ENCODE data around the gene SLC29A3. TPM values are rescaled to one million over a fixed set of nuclear protein-coding genes. Genes with fewer than 3 reads are reported as not detected.
A peak's percentile ranks its signal among the peaks of the same experiment; 100 is the strongest.

SLC29A3 gene
- total RNA-seq, 3 donors from 2014 or later (not counting 1 experiment from before 2014, with no cell fraction given): 4.0 to 6.6 (median 5.3) TPM

DNA sequence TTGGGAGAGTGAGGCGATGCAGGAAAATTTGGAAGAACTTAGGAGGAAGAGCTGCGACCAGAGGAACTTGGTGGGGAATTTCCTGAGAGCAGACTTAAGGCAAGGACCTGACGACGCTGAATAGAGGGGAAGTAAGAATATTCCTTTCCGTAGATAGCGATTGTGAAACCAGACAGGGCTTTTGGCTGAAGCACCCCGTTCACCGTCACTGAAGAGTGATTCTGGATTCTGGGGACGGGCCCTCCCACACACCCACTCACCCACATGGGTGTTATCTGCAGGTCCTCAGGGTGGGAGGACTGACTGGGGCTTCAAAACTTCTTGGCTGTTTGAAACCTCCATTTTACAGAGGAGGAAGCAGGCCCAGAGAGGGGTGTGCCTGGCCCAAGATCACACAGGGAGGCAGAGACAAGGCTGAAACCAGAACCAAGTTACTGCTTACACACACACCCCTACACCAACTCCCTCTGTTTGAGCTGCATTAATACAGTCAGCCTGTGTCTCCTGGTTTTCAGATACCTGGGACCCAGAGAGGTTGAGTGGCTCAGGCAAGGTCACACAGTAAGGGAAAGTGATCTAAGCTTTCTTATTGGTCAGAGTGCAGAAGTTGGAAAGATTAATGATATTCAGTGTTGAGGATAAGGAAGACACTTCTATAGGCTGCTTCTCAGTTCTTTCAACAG is 40.4 kb downstream of the SLC29A3 start:
- intact Hi-C loops (cut with micrococcal nuclease): no loop called here
- Histone ChIP-seq H3K4me1 (ENCODE audit: control insufficient read depth, insufficient read depth, low read length) (peaks cover 20% of the 10 kb centered on the region), H3K27ac (ENCODE audit: low read length) (peak overlapping the region; percentile 3), H3K36me3 (ENCODE audit: control insufficient read depth, insufficient read depth, low read length) (peaks cover 30% of the 10 kb centered on the region), H3K9me3 (ENCODE audit: control insufficient read depth, insufficient read depth, low read length) (no peaks in the 10 kb centered on the region), H3K27me3 (ENCODE audit: control insufficient read depth, insufficient read depth, low read length) (no peaks in the 10 kb centered on the region), H3K4me3 (ENCODE audit: low read length) (no peak overlapping the region)
- TF ChIP-seq, protein P1, sequence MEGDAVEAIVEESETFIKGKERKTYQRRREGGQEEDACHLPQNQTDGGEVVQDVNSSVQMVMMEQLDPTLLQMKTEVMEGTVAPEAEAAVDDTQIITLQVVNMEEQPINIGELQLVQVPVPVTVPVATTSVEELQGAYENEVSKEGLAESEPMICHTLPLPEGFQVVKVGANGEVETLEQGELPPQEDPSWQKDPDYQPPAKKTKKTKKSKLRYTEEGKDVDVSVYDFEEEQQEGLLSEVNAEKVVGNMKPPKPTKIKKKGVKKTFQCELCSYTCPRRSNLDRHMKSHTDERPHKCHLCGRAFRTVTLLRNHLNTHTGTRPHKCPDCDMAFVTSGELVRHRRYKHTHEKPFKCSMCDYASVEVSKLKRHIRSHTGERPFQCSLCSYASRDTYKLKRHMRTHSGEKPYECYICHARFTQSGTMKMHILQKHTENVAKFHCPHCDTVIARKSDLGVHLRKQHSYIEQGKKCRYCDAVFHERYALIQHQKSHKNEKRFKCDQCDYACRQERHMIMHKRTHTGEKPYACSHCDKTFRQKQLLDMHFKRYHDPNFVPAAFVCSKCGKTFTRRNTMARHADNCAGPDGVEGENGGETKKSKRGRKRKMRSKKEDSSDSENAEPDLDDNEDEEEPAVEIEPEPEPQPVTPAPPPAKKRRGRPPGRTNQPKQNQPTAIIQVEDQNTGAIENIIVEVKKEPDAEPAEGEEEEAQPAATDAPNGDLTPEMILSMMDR (IDR thresholded peaks at IDR 0.05): no peak
- Mint-ChIP-seq H3K9me3 (no peaks in the 10 kb centered on the region), H3K27ac (no peak overlapping the region), H3K27me3 (ENCODE audit: low read depth in 2 of 2) (no peaks in the 10 kb centered on the region), H3K36me3 (no peaks in the 10 kb centered on the region), H3K4me3 (no peak overlapping the region), H3K4me1 (peaks cover 0 to 5% of the 10 kb centered on the region in 2 donors)
- 59% methylated on average over 9 of the region's 9 CpGs for WGBS (ENCODE audit: insufficient coverage)
- DNase-seq (no peak), ATAC-seq (peak in 1 of 3 donors; percentile 36)

DNA sequence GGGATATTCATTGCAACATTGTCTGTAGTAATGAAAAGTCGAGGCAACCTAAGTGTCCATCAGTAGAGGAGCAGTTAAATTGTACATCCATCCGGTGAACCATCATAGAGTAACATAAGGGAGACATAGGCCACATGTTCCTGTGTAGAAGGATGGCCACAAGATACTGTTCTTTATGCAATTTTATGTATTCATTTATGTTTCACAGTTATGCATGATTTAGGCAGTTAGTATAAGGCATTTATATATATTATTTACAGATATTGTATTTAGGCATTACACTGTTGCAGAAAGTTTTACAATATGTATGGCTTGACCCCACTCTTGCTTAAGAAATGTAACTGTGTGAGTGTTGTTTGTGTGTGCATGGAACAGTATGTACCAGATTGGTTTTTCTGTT is 41.7 kb downstream of the SLC29A3 start:
- no peaks in the 10 kb centered on the region for H3K36me3 Mint-ChIP-seq
- Histone ChIP-seq H3K27me3 (ENCODE audit: control insufficient read depth, insufficient read depth, low read length) (no peaks in the 10 kb centered on the region), H3K27ac (ENCODE audit: low read length) (no peak overlapping the region), H3K36me3 (ENCODE audit: control insufficient read depth, insufficient read depth, low read length) (peaks cover 29% of the 10 kb centered on the region), H3K4me3 (ENCODE audit: low read length) (no peak overlapping the region), H3K9me3 (ENCODE audit: control insufficient read depth, insufficient read depth, low read length) (no peaks in the 10 kb centered on the region), H3K4me1 (ENCODE audit: control insufficient read depth, insufficient read depth, low read length) (peaks cover 20% of the 10 kb centered on the region)
- TF ChIP-seq, protein P1 (IDR thresholded peaks at IDR 0.05): no peak
- no peaks in the 10 kb centered on the region for H3K9me3 Mint-ChIP-seq
- ATAC-seq (no peak), DNase-seq (no peak)
- 89% methylated on average over 2 of the region's 2 CpGs for WGBS (ENCODE audit: insufficient coverage)
- H3K27ac Mint-ChIP-seq: no peak overlapping the region
- H3K27me3 Mint-ChIP-seq (ENCODE audit: low read depth in 2 of 2): no peaks in the 10 kb centered on the region
- intact Hi-C loops (cut with micrococcal nuclease): no loop called here
- no peak overlapping the region for H3K4me3 Mint-ChIP-seq
- H3K4me1 Mint-ChIP-seq: peaks cover 0 to 5% of the 10 kb centered on the region in 2 donors

DNA sequence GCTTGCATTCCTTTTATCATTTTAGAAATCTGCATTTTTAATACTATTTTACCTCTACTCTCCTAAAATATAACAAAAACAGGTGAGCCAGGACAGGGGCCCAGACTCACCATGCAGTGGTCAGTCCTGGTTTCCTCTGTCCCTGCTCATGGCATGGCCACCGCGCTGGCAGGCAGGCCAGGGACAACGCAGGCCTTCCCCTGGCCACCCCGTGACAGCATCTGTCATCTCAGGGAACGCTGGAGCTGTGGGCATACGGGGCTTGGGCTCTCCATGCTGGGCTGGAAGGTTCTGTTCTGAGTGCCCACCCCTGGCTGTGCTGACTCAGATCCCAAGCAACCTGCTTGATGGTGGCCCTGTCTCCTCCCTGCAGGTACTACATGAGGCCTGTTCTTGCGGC is 42.5 kb downstream of the SLC29A3 start:
- Mint-ChIP-seq H3K4me1 (peaks cover 0 to 5% of the 10 kb centered on the region in 2 donors), H3K9me3 (no peaks in the 10 kb centered on the region), H3K36me3 (no peaks in the 10 kb centered on the region), H3K27ac (no peak overlapping the region), H3K4me3 (no peak overlapping the region), H3K27me3 (ENCODE audit: low read depth in 2 of 2) (no peaks in the 10 kb centered on the region)
- no peaks in the 10 kb centered on the region for H3K9me3 ChIP-seq (ENCODE audit: control insufficient read depth, insufficient read depth, low read length)
- WGBS (ENCODE audit: insufficient coverage): 95% methylated on average over 7 of the region's 7 CpGs
- H3K4me3 ChIP-seq (ENCODE audit: low read length): no peak overlapping the region
- DNase-seq: no peak
- H3K27ac ChIP-seq (ENCODE audit: low read length): no peak overlapping the region
- H3K27me3 ChIP-seq (ENCODE audit: control insufficient read depth, insufficient read depth, low read length): no peaks in the 10 kb centered on the region
- H3K4me1 ChIP-seq (ENCODE audit: control insufficient read depth, insufficient read depth, low read length): peaks cover 20% of the 10 kb centered on the region
- intact Hi-C loops (cut with micrococcal nuclease): no loop called here
- TF ChIP-seq, protein P1 (IDR thresholded peaks at IDR 0.05): no peak
- peaks cover 24% of the 10 kb centered on the region for H3K36me3 ChIP-seq (ENCODE audit: control insufficient read depth, insufficient read depth, low read length)
- ATAC-seq: no peak

DNA sequence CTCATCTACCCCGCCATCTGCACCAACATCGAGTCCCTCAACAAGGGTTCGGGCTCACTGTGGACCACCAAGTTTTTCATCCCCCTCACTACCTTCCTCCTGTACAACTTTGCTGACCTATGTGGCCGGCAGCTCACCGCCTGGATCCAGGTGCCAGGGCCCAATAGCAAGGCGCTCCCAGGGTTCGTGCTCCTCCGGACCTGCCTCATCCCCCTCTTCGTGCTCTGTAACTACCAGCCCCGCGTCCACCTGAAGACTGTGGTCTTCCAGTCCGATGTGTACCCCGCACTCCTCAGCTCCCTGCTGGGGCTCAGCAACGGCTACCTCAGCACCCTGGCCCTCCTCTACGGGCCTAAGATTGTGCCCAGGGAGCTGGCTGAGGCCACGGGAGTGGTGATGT is 43.1 kb downstream of the SLC29A3 start:
- Mint-ChIP-seq H3K27ac (peak overlapping the region in 1 of 2 donors; percentile 27), H3K36me3 (no peaks in the 10 kb centered on the region), H3K9me3 (no peaks in the 10 kb centered on the region), H3K27me3 (ENCODE audit: low read depth in 2 of 2) (no peaks in the 10 kb centered on the region), H3K4me3 (no peak overlapping the region), H3K4me1 (peaks cover 0 to 5% of the 10 kb centered on the region in 2 donors)
- no peak overlapping the region for H3K4me3 ChIP-seq (ENCODE audit: low read length)
- TF ChIP-seq, protein P1 (IDR thresholded peaks at IDR 0.05): no peak
- H3K36me3 ChIP-seq (ENCODE audit: control insufficient read depth, insufficient read depth, low read length): peaks cover 21% of the 10 kb centered on the region
- H3K4me1 ChIP-seq (ENCODE audit: control insufficient read depth, insufficient read depth, low read length): peaks cover 20% of the 10 kb centered on the region
- no peaks in the 10 kb centered on the region for H3K27me3 ChIP-seq (ENCODE audit: control insufficient read depth, insufficient read depth, low read length)
- WGBS (ENCODE audit: insufficient coverage): 95% methylated on average over 16 of the region's 16 CpGs
- no peaks in the 10 kb centered on the region for H3K9me3 ChIP-seq (ENCODE audit: control insufficient read depth, insufficient read depth, low read length)
- no peak for DNase-seq
- no peak for ATAC-seq
- no peak overlapping the region for H3K27ac ChIP-seq (ENCODE audit: low read length)
- intact Hi-C loops (cut with micrococcal nuclease): no loop called here

Data from natural killer cell (primary cell).